GM12878 (cell line): Measurements from ENCODE around the gene EMSY. TPM values are rescaled to one million over a fixed set of nuclear protein-coding genes. Genes with fewer than 3 reads are reported as not detected.

Source experiments
- ATAC-seq: fragments of 200-7000 bp; cut with Tn5 transposase; 3 replicates; pipeline ENCODE4 v1.9.1; 2020; ENCODE audit warnings: mild to moderate bottlenecking, moderate library complexity
- BruUV-seq: library from RNA; stranded (reverse); fragments of 400-500 nt; replicated peaks from 2 replicates; lab custom pipeline; 2021; lab: Mats Ljungman, UMichigan
- CTCF ChIA-PET: fragments of 300-600 bp; sonication (Branson Sonifier 250); formaldehyde crosslinking; extraction: SDS; loops from one replicate; lab custom pipeline; 2021; ENCODE audit warnings: inconsistent platforms; lab: Yijun Ruan, JAX
- POLR2A ChIA-PET: fragments of 350-600 bp; formaldehyde crosslinking; extraction: SDS; loops from one replicate; lab custom pipeline; 2021; ENCODE audit warnings: inconsistent platforms; lab: Charles Lee
- RAD21 ChIA-PET: fragments of 300-600 bp; sonication (Branson Sonifier 250); formaldehyde crosslinking; loops from one replicate; lab custom pipeline; 2023; ENCODE audit warnings: antibody characterized with exemption; ENCODE audit not compliant: unreplicated experiment; lab: Charles Lee
- SMC1A ChIA-PET: fragments of 300-600 bp; sonication (Branson Sonifier 250); formaldehyde crosslinking; loops from one replicate; lab custom pipeline; 2023; ENCODE audit not compliant: unreplicated experiment, uncharacterized antibody; lab: Charles Lee
- DNase-seq: peaks from one replicate; pipeline ENCODE4 v3.0.0-alpha.2; 2011; ENCODE audit warnings: low read depth, low spot score
- FAIRE-seq: peaks from 3 replicates; lab custom pipeline; 2011; peaks lifted over from hg19 to GRCh38; lab: Jason Lieb, UNC
- H2AFZ ChIP-seq: 2 replicates; pipeline ENCODE4 v1.6.0; 2011; ENCODE audit warnings: low read depth, low read length, control low read depth; ENCODE audit not compliant: control insufficient read depth
- H3K27ac ChIP-seq: 2 replicates; pipeline ENCODE4 v1.5.1; 2011; ENCODE audit warnings: control low read depth; ENCODE audit not compliant: control insufficient read depth, insufficient read depth
- H3K27me3 ChIP-seq, 2 experiments: replicated peaks in 1 of 2; 2 replicates each; pipeline versions ENCODE4 v1.6.0 to v1.6.1; 2011; ENCODE audit warnings: low read length in 1 of 2; ENCODE audit not compliant: control insufficient read depth in 2 of 2, insufficient read depth in 2 of 2
- H3K36me3 ChIP-seq, 2 experiments: 2 replicates each; pipeline ENCODE4 v1.5.1; 2011; ENCODE audit warnings: low read length in 1 of 2; ENCODE audit not compliant: control insufficient read depth in 2 of 2, insufficient read depth in 2 of 2
- H3K4me1 ChIP-seq: 2 replicates; pipeline ENCODE4 v1.6.1; 2011; ENCODE audit warnings: mild to moderate bottlenecking, low read length, moderate library complexity, mixed read lengths; ENCODE audit not compliant: control insufficient read depth, insufficient read depth
- H3K4me2 ChIP-seq: 2 replicates; pipeline ENCODE4 v1.6.0; 2011; ENCODE audit warnings: control low read depth; ENCODE audit not compliant: control insufficient read depth, insufficient read depth
- H3K4me3 ChIP-seq: fragments of 200-600 bp; sonication (generic); 2 replicates; pipeline ENCODE4 v1.5.1; 2016
- H3K79me2 ChIP-seq: 2 replicates; pipeline ENCODE4 v1.6.0; 2011; ENCODE audit warnings: low read length; ENCODE audit not compliant: control insufficient read depth, insufficient read depth
- H3K9ac ChIP-seq: 2 replicates; pipeline ENCODE4 v1.8.0; 2011; ENCODE audit warnings: low read length, control low read depth, mixed read lengths; ENCODE audit not compliant: control insufficient read depth, insufficient read depth
- H3K9me3 ChIP-seq: replicated peaks from 3 replicates; pipeline ENCODE4 v1.5.1; 2011; ENCODE audit warnings: mild to moderate bottlenecking, low read length; ENCODE audit not compliant: control insufficient read depth, insufficient read depth
- H4K20me1 ChIP-seq: 2 replicates; pipeline ENCODE4 v1.6.0; 2011; ENCODE audit not compliant: control insufficient read depth, insufficient read depth
- DPF2 ChIP-seq: fragments of 450-650 bp; IDR thresholded peaks from 2 replicates; pipeline ENCODE4 v1.6.1; 2017; ENCODE audit warnings: mild to moderate bottlenecking
- ZNF207 ChIP-seq: fragments of 450-650 bp; IDR thresholded peaks from 2 replicates; pipeline ENCODE4 v1.6.1; 2014; ENCODE audit warnings: antibody characterized with exemption, mild to moderate bottlenecking, borderline replicate concordance
- WGBS: methylation state at CpG from one replicate; pipeline ENCODE4 v1.1.6; 2016; ENCODE audit warnings: low lambda C conversion rate; ENCODE audit not compliant: insufficient replicate concordance, insufficient coverage; ENCODE audit errors: missing lambda C conversion rate; 5-methylcytosine and 5-hydroxymethylcytosine counted together
- in situ Hi-C: fragments of 300-500 bp; cut with MboI; formaldehyde crosslinking; loops from 9 replicates; pipeline ENCODE4 v1.14.3; 2018; ENCODE audit warnings: mixed read lengths
- intact Hi-C: fragments of 100-400 bp; cut with micrococcal nuclease; formaldehyde crosslinking; loops from one replicate; pipeline ENCODE4 v1.14.2; 2022; ENCODE audit not compliant: unreplicated experiment
- polyA plus RNA-seq, 11 experiments: library from polyadenylated mRNA; depleted of rRNA in 4 of 11; unstranded in 6 of 11; stranded (reverse) in 5 of 11; fragments of >200 nt; fragmentation: Nextera tagmentation in 4 of 11; fragmentation: Illumina TruSeq in 1 of 11; extraction: Ambion mirVana in 4 of 11; extraction: Trizol in 1 of 11; gene quantifications; 1 replicate in 1 of 11; 2 replicates in 10 of 11; pipeline versions ENCODE4 v1.2.1 to v1.2.3, GENCODE V29; 2011 to 2016; ENCODE audit warnings: inconsistent platforms in 2 of 11, missing spikeins in 2 of 11, low read depth in 1 of 11
- small RNA-seq: library from RNA; depleted of rRNA; stranded (forward); fragments of <200 nt; gene quantifications from one replicate; pipeline ENCODE3, GENCODE V24; 2014
- total RNA-seq, 4 experiments: library from RNA; depleted of rRNA in 3 of 4; stranded (reverse); fragments of >200 nt in 3 of 4; fragmentation: Illumina TruSeq in 1 of 4; extraction: Trizol in 1 of 4; gene quantifications; 2 replicates each; pipeline versions ENCODE4 v1.2.1 to v1.2.3, GENCODE V29; 2013 to 2021

The EMSY gene
- total and polyA plus RNA-seq, 10 of the 15 experiments (the other 5 are each of a cell fraction or from before 2014, with no cell fraction given): 9.3 to 26.9 (median 13.0) TPM

GRCh38 chr11:76602431-76602861 lies 157.6 kb downstream of the EMSY start:
- no TSS peak for BruUV-seq
- ATAC-seq (no peak), FAIRE-seq (no peak), DNase-seq (no peak)
- peaks cover 0 to 5% of the 10 kb centered on the region in 2 experiments; a peak in 3 of 4 replicates for H3K27me3 ChIP-seq
- no peaks in the 10 kb centered on the region for H3K36me3 ChIP-seq
- ChIA-PET CTCF (interaction anchor here (1.0 to 8.1 kb wide), 2 partner anchors 74 to 395 kb away, joined by 3 to 273 read pairs; partner anchors contain the start of gene LRRC32), POLR2A (no interaction called here), RAD21 (no interaction called here), SMC1A (no interaction called here)
- H3K4me2 ChIP-seq: no peak overlapping the region
- H3K4me1 ChIP-seq: no peaks in the 10 kb centered on the region
- intact Hi-C loops: no loop called here
- H3K9me3 ChIP-seq: no peaks in the 10 kb centered on the region; the same call in 2 of the 3 replicates
- no peak overlapping the region for H3K27ac ChIP-seq
- 36% methylated on average over 8 of the region's 8 CpGs for WGBS
- H3K9ac ChIP-seq: no peak overlapping the region
- no peak overlapping the region for H3K4me3 ChIP-seq
- TF ChIP-seq DPF2 (no peak), ZNF207 (no peak)
- in situ Hi-C loops: no loop called here
- no peaks in the 10 kb centered on the region for H4K20me1 ChIP-seq
- H3K79me2 ChIP-seq: no peaks in the 10 kb centered on the region
- H2AFZ ChIP-seq: no peak overlapping the region

Small RNAs within 50 kb of the gene (small RNA-seq; reads per million reads assigned to genes)
- not detected for gene AP001189.2
- not detected for gene RF00019

Other genes starting within 250 kb of the EMSY start
- not detected in 2 replicates for gene WNT11, start 238.5 kb upstream of the EMSY start, total RNA-seq (2014; rRNA removed)
- not detected in 2 replicates for gene WNT11, start 238.5 kb upstream of the EMSY start, total RNA-seq (2014; rRNA removed; fragmentation: Illumina TruSeq; extraction: Trizol)
- not detected in 2 replicates for gene WNT11, start 238.5 kb upstream of the EMSY start, total RNA-seq (2021)
- gene WNT11, start 238.5 kb upstream of the EMSY start, polyA plus RNA-seq (2011; rRNA removed): 0.05 TPM in 1 of 2 replicates, not detected in the other
- gene WNT11, start 238.5 kb upstream of the EMSY start, polyA plus RNA-seq (2014; fragmentation: Illumina TruSeq; extraction: Trizol): not detected in 2 replicates
- gene WNT11, start 238.5 kb upstream of the EMSY start, polyA plus RNA-seq (2014; fragmentation: Nextera tagmentation; extraction: Ambion mirVana): not detected
- 0.53 TPM in 1 of 2 replicates, not detected in the other for gene WNT11, start 238.5 kb upstream of the EMSY start, polyA plus RNA-seq (2014; rRNA removed)
- under 1 TPM in 1 of 2 experiments, not detected in 1; 0.19 TPM for gene WNT11, start 238.5 kb upstream of the EMSY start, polyA plus RNA-seq (2016; fragmentation: Nextera tagmentation; extraction: Ambion mirVana)
- 23.2 and 31.2 TPM in 2 replicates for gene THAP12, start 63.9 kb upstream of the EMSY start, total RNA-seq (2014; rRNA removed)
- gene THAP12, start 63.9 kb upstream of the EMSY start, total RNA-seq (2014; rRNA removed; fragmentation: Illumina TruSeq; extraction: Trizol): 43.2 and 45.6 TPM in 2 replicates
- 25.7 and 27.2 TPM in 2 replicates for gene THAP12, start 63.9 kb upstream of the EMSY start, total RNA-seq (2021)
- gene THAP12, start 63.9 kb upstream of the EMSY start, polyA plus RNA-seq (2011; rRNA removed): 44.0 and 65.8 TPM in 2 replicates
- gene THAP12, start 63.9 kb upstream of the EMSY start, polyA plus RNA-seq (2014; fragmentation: Illumina TruSeq; extraction: Trizol): 45.0 and 54.8 TPM in 2 replicates
- 10 to 100 TPM; 12.6 to 15.0 TPM for gene THAP12, start 63.9 kb upstream of the EMSY start, polyA plus RNA-seq (2014; fragmentation: Nextera tagmentation; extraction: Ambion mirVana)
- gene THAP12, start 63.9 kb upstream of the EMSY start, polyA plus RNA-seq (2014; rRNA removed): 19.7 and 21.4 TPM in 2 replicates
- 10 to 100 TPM; 13.3 to 17.1 TPM for gene THAP12, start 63.9 kb upstream of the EMSY start, polyA plus RNA-seq (2016; fragmentation: Nextera tagmentation; extraction: Ambion mirVana)
- gene GVQW3, start 63.7 kb upstream of the EMSY start, total RNA-seq (2014; rRNA removed): 1.9 and 2.0 TPM in 2 replicates
- gene GVQW3, start 63.7 kb upstream of the EMSY start, total RNA-seq (2014; rRNA removed; fragmentation: Illumina TruSeq; extraction: Trizol): 1.6 and 1.9 TPM in 2 replicates
- gene GVQW3, start 63.7 kb upstream of the EMSY start, total RNA-seq (2021): 1.7 and 2.2 TPM in 2 replicates
- 3.3 and 4.6 TPM in 2 replicates for gene GVQW3, start 63.7 kb upstream of the EMSY start, polyA plus RNA-seq (2011; rRNA removed)
- 1.9 and 2.5 TPM in 2 replicates for gene GVQW3, start 63.7 kb upstream of the EMSY start, polyA plus RNA-seq (2014; fragmentation: Illumina TruSeq; extraction: Trizol)
- under 1 TPM; 0.13 to 0.75 TPM for gene GVQW3, start 63.7 kb upstream of the EMSY start, polyA plus RNA-seq (2014; fragmentation: Nextera tagmentation; extraction: Ambion mirVana)
- gene GVQW3, start 63.7 kb upstream of the EMSY start, polyA plus RNA-seq (2014; rRNA removed): 2.9 and 3.3 TPM in 2 replicates
- gene GVQW3, start 63.7 kb upstream of the EMSY start, polyA plus RNA-seq (2016; fragmentation: Nextera tagmentation; extraction: Ambion mirVana): under 1 TPM; 0.62 to 0.74 TPM
- 11.0 and 12.9 TPM in 2 replicates for gene LRRC32, start 225.7 kb downstream of the EMSY start, total RNA-seq (2014; rRNA removed)
- 4.9 and 5.5 TPM in 2 replicates for gene LRRC32, start 225.7 kb downstream of the EMSY start, total RNA-seq (2014; rRNA removed; fragmentation: Illumina TruSeq; extraction: Trizol)
- gene LRRC32, start 225.7 kb downstream of the EMSY start, total RNA-seq (2021): 20.8 and 21.2 TPM in 2 replicates
- 0.17 and 0.56 TPM in 2 replicates for gene LRRC32, start 225.7 kb downstream of the EMSY start, polyA plus RNA-seq (2011; rRNA removed)
- gene LRRC32, start 225.7 kb downstream of the EMSY start, polyA plus RNA-seq (2014; fragmentation: Illumina TruSeq; extraction: Trizol): 7.1 and 9.3 TPM in 2 replicates
- 1 to 10 TPM; 4.3 to 7.4 TPM for gene LRRC32, start 225.7 kb downstream of the EMSY start, polyA plus RNA-seq (2014; fragmentation: Nextera tagmentation; extraction: Ambion mirVana)
- 12.2 and 15.4 TPM in 2 replicates for gene LRRC32, start 225.7 kb downstream of the EMSY start, polyA plus RNA-seq (2014; rRNA removed)
- 1 to 10 TPM; 6.8 to 7.4 TPM for gene LRRC32, start 225.7 kb downstream of the EMSY start, polyA plus RNA-seq (2016; fragmentation: Nextera tagmentation; extraction: Ambion mirVana)